GM12891 (cell line): ENCODE data around the gene GFPT1.

Experiments
- POLR2A ChIP-seq: IDR thresholded peaks from 2 replicates; pipeline ENCODE4 v1.6.1; 2011; ENCODE audit warnings: low read depth, low read length, control low read depth
- POLR2AphosphoS5 ChIP-seq: IDR thresholded peaks from 2 replicates; pipeline ENCODE4 v1.6.1; 2011; ENCODE audit warnings: low read depth, low read length, control low read depth
- TAF1 ChIP-seq: IDR thresholded peaks from 2 replicates; pipeline ENCODE4 v1.6.1; 2011; ENCODE audit warnings: low read depth, low read length, control low read depth

DNA sequence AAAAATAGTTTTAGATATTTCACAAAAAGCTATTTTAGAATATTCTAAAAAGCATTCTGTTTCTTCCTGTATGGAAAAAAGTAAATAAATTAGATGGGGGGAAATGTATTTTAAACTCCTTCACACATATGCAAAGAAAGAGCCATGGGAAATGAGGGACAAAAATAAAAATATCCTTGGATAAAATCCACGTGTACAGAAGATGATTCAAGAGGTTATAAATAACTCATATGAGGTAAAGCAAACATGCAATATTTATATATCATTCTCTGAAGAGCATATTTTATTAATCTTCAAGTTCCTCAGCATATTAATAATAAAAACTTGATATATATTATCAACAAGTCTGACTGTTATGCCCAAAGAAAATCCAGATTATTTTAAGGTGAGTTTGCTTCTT lies 8.8 kb upstream of the GFPT1 start:
- no peak for TF ChIP-seq POLR2A
- TF ChIP-seq TAF1, result no peak
- TF ChIP-seq POLR2AphosphoS5, result no peak
